BJ (cell line): ENCODE measurements around the gene SMKR1. TPM values are rescaled to one million over a fixed set of nuclear protein-coding genes. Genes with fewer than 3 reads are reported as not detected.

Source experiments
- CTCF ChIA-PET: fragments of 350-600 bp; formaldehyde crosslinking; extraction: SDS; loops from one replicate; lab custom pipeline; 2021; ENCODE audit warnings: antibody characterized with exemption, inconsistent platforms; lab: Yijun Ruan, JAX
- POLR2A ChIA-PET: fragments of 300-600 bp; sonication (Branson Sonifier 250); formaldehyde crosslinking; extraction: SDS; loops from one replicate; lab custom pipeline; 2021; ENCODE audit warnings: antibody characterized with exemption; lab: Charles Lee
- DNase-seq: peaks from one replicate; pipeline ENCODE4 v3.0.0-alpha.2; 2011; ENCODE audit warnings: low read depth
- H3K27me3 ChIP-seq: 2 replicates; pipeline ENCODE4 v1.6.0; 2011; ENCODE audit warnings: low read length; ENCODE audit not compliant: control insufficient read depth, insufficient read depth
- H3K36me3 ChIP-seq: 2 replicates; pipeline ENCODE4 v1.5.1; 2011; ENCODE audit warnings: low read length; ENCODE audit not compliant: control insufficient read depth, insufficient read depth
- H3K4me3 ChIP-seq: 2 replicates; pipeline ENCODE4 v1.5.1; 2011; ENCODE audit warnings: low read depth, mild to moderate bottlenecking, control low read depth, low read length
- CTCF ChIP-seq: IDR thresholded peaks from 2 replicates; pipeline ENCODE4 v1.5.1; 2011; ENCODE audit warnings: low read depth, mild to moderate bottlenecking, control low read depth, inconsistent platforms, low read length, moderate library complexity; ENCODE audit not compliant: insufficient read depth
- polyA minus RNA-seq: library from RNA; depleted of rRNA, polyadenylated mRNA; stranded (reverse); fragments of >200 nt; gene quantifications from 2 replicates; pipeline ENCODE4 v1.2.3, GENCODE V29; 2011; rRNA and poly(A)+ RNA removed
- polyA plus RNA-seq: library from polyadenylated mRNA; depleted of rRNA; stranded (reverse); fragments of >200 nt; gene quantifications from 2 replicates; pipeline ENCODE4 v1.2.3, GENCODE V29; 2011; rRNA removed

The SMKR1 gene
- 0.27 and 0.45 TPM in 2 replicates for polyA plus RNA-seq
- polyA minus RNA-seq = not detected in 2 replicates

DNA sequence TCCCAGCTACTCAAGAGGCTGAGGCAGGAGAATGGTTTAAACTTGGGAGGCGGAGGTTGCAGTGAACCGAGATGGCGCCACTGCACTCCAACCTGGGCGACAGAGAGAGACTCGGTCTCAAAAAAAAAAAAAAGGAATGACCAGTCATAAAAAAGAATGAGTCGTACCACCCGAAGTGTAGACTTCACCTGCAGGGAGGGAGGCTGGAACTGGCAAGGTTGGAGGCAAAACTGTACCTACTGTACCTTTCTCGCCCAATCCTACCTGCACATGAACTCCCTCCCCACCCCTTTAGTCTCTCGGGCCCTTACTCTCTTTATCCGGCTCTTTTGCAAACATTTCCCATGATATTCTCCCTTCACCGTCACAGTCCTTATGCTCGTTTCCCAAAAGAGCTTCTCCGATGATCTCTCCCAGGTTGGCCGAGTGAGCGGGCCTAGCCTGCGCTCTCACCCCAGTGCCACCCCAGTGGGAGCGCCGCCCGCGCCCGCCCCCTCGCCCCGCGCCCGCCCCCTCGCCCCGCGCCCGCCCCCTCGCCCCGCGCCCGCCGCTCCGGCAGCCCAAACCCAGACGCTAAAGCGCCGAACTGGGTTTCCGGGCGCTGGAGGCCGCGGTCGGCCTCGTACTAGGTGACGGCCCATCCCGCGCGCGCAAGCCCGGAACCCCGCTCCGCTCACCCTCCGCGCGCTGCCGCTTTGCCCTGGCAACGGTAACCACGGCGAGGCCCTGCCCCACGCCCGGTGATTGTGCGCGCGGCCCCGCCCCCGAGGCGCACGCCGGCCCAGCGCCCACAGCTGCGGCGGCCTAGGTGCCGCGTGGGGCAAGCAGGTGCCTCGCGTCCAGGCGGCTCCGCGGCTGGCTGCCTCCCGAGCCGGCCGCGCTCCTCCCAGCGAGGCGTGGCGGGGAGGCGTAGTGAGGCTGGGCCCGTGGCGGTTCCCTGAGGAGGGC lies at the start of gene SMKR1:
TSS of gene SMKR1 (plus strand) at position 772 of the 948 bp plus-strand sequence. CDS start 294 bp downstream, outside the sequence.
- Histone ChIP-seq H3K27me3 (peaks cover 12% of the 10 kb centered on the region), H3K36me3 (no peaks in the 10 kb centered on the region), H3K4me3 (peak within 1 kb of the TSS; percentile 54)
- POLR2A ChIA-PET = no interaction called here
- CTCF ChIA-PET = interaction anchor here (1.0 kb wide), 1 partner anchor 19 kb away, joined by 3 read pairs; no protein-coding TSS in a partner anchor
- DNase-seq = no peak
- no peak for TF ChIP-seq CTCF

DNA sequence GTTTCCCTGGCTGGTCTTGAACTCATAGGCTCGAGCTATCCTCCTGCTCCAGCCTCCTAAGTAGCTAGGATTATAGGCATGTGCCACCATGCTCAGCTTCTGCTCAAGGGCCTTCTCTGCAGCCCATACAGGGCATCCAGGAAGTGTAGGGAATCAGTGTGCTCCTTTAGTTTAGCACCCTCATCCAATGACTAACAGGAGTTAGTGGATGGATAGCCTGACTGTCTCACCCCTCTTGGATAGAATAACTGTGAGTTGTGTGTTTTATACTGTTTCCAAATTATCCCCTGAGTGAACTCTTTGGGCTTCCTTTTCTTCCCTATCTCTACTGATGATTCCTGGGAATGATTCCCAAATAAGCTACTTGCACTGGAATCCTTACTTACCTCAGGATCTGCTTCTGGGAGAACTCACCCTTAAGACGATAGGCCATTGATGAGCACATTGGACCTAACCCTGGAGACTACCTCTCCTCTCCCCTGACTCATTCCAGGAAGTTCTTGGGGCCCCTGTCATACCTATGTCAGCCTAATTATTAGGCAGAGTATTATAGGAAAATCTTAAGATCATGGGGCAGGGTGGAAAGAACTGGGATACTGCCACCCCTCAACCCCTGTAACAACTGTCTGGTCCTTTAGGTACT lies 49.6 kb upstream of the SMKR1 start:
- ChIA-PET POLR2A (no interaction called here), CTCF (interaction anchor here (1.0 to 1.7 kb wide), 3 partner anchors 8 to 85 kb away, joined by 3 to 5 read pairs (median 4); no protein-coding TSS in a partner anchor)
- Histone ChIP-seq H3K4me3 (no peak overlapping the region), H3K27me3 (no peaks in the 10 kb centered on the region), H3K36me3 (no peaks in the 10 kb centered on the region)
- TF ChIP-seq CTCF = no peak
- no peak for DNase-seq

DNA sequence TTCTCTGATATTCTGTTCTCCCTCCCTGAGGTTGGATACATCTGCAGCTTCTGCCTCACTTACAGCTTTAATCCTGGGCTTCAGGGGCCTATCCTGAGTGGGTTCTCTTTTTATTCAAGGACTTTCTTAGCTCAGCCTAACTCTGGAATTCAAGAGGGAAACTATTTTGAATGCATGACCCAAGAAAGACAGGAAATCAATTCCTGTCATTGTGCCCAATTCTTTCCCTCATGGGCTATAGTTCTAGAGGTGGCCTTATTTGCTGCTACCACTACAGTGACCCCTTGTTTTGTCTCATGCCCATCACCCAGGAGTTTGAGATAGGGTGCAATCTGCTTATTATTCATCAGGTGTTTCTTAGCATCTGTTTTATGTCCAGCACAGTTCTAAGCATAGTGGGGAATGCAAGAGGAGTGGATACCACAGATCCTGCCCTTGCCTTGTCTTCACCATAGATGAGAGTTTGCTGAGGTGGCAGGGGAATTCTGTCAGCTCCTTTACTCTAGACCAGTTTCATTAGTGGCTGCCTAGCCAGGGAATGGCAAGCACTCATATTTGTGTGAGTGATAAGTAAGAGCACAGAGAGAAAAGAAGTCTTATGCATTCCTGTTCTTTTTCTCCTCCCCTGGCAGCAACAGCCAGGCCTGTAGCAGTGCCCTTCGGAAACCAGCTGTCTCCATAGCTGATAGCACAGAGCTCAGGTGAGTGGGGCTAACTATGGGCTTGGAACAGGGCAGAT lies 48.7 kb upstream of the SMKR1 start:
- ChIA-PET CTCF (interaction anchor here (0.9 to 1.7 kb wide), 4 partner anchors 13 to 86 kb away, joined by 3 to 5 read pairs (median 4); no protein-coding TSS in a partner anchor), POLR2A (no interaction called here)
- no peak for DNase-seq
- Histone ChIP-seq H3K36me3 (no peaks in the 10 kb centered on the region), H3K4me3 (no peak overlapping the region), H3K27me3 (no peaks in the 10 kb centered on the region)
- no peak for TF ChIP-seq CTCF

GRCh38 chr7:129454249-129454551 lies 48.1 kb upstream of the SMKR1 start:
- no peak overlapping the region for H3K4me3 ChIP-seq
- CTCF ChIA-PET = interaction anchor here (0.9 to 1.7 kb wide), 4 partner anchors 13 to 86 kb away, joined by 3 to 5 read pairs (median 4); no protein-coding TSS in a partner anchor
- POLR2A ChIA-PET = no interaction called here

More at GRCh38 chr7:129454249-129454551, 48.1 kb upstream of the SMKR1 start:
- no peak for TF ChIP-seq CTCF
- no peak for DNase-seq
- no peaks in the 10 kb centered on the region for H3K36me3 ChIP-seq
- no peaks in the 10 kb centered on the region for H3K27me3 ChIP-seq
